HCT116 (cell line): ENCODE measurements around the gene KCNC3. TPM values are rescaled to one million over a fixed set of nuclear protein-coding genes. Genes with fewer than 3 reads are reported as not detected.

Experiments used
- ATAC-seq: fragments of 200-7000 bp; cut with Tn5 transposase; 2 replicates; pipeline ENCODE4 v1.9.1; 2020; ENCODE audit warnings: mild to moderate bottlenecking, moderate library complexity
- BruUV-seq: library from RNA; stranded (reverse); fragments of 400-500 nt; replicated peaks from 2 replicates; lab custom pipeline; 2021; lab: Mats Ljungman, UMichigan
- CTCF ChIA-PET: fragments of 300-600 bp; sonication (Branson Sonifier 250); formaldehyde crosslinking; loops from one replicate; lab custom pipeline; 2021; ENCODE audit warnings: antibody characterized with exemption; lab: Charles Lee
- POLR2A ChIA-PET: fragments of 300-600, 350-600 bp; sonication (Branson Sonifier 250); formaldehyde crosslinking; loops from one replicate; lab custom pipeline; 2021; ENCODE audit warnings: antibody characterized with exemption; lab: Charles Lee
- RAD21 ChIA-PET, 2 experiments: fragments of 300-600 bp; sonication (Branson Sonifier 250); formaldehyde crosslinking; loops; one replicate each; lab custom pipeline; 2023; ENCODE audit warnings: low total read pairs in 2 of 2; ENCODE audit not compliant: uncharacterized antibody in 2 of 2, unreplicated experiment in 2 of 2, low non-redundant PET in 1 of 2; lab: Charles Lee
- DNase-seq: peaks from one replicate; pipeline ENCODE4 v3.0.0-alpha.2; 2010; ENCODE audit warnings: low read depth, low spot score
- H2AFZ ChIP-seq: fragments of 200-600 bp; shearing (Covaris generic), sonication (generic); 2 replicates; pipeline ENCODE4 v1.6.1; 2017; ENCODE audit warnings: low read depth, mixed run types, mixed read lengths, antibody characterized with exemption, low read length; ENCODE audit not compliant: poor library complexity, severe bottlenecking
- H3K27ac ChIP-seq: 2 replicates; pipeline ENCODE4 v1.5.1; 2012; ENCODE audit warnings: low read depth, low read length
- H3K27me3 ChIP-seq: fragments of 200-600 bp; sonication (generic); 2 replicates; pipeline ENCODE4 v1.6.1; 2016; ENCODE audit warnings: mixed run types, low read length, mixed read lengths; ENCODE audit not compliant: insufficient read depth
- H3K36me3 ChIP-seq, 2 experiments: fragments of 200-500 bp in 1 of 2; fragments of 200-600 bp in 1 of 2; sonication (Bioruptor generic) in 1 of 2; sonication (generic) in 1 of 2; 2 replicates each; pipeline versions ENCODE4 v1.5.1 to v1.6.1; 2014 to 2016; ENCODE audit warnings: low read length in 2 of 2, inconsistent platforms in 1 of 2, mixed read lengths in 1 of 2, mixed run types in 1 of 2; ENCODE audit not compliant: insufficient read depth in 2 of 2, control insufficient read depth in 1 of 2
- H3K4me1 ChIP-seq, 2 experiments: fragments of 200-600 bp in 1 of 2; sonication (generic) in 1 of 2; 2 replicates each; pipeline versions ENCODE4 v1.5.1 to v1.6.1; 2012 to 2017; ENCODE audit warnings: low read length in 2 of 2, inconsistent platforms in 1 of 2, mild to moderate bottlenecking in 1 of 2, mixed read lengths in 1 of 2, mixed run types in 1 of 2, moderate library complexity in 1 of 2; ENCODE audit not compliant: insufficient read depth in 2 of 2, control insufficient read depth in 1 of 2
- H3K4me2 ChIP-seq: fragments of 200-600 bp; sonication (generic); 2 replicates; pipeline ENCODE4 v1.6.1; 2017; ENCODE audit warnings: mixed run types, low read length, mixed read lengths
- H3K4me3 ChIP-seq, 2 experiments: fragments of 200-600 bp in 1 of 2; sonication (generic) in 1 of 2; replicated peaks in 1 of 2; 2 replicates each; pipeline ENCODE4 v1.5.1; 2011 to 2016; ENCODE audit warnings: low read length in 2 of 2, control low read depth in 1 of 2, low read depth in 1 of 2, mild to moderate bottlenecking in 1 of 2, mixed read lengths in 1 of 2, mixed run types in 1 of 2
- H3K79me2 ChIP-seq: fragments of 200-600 bp; sonication (generic); 2 replicates; pipeline ENCODE4 v1.6.1; 2017; ENCODE audit warnings: mild to moderate bottlenecking, mixed run types, low read length, moderate library complexity, mixed read lengths; ENCODE audit not compliant: insufficient read depth
- H3K9ac ChIP-seq: fragments of 200-600 bp; sonication (generic); 2 replicates; pipeline ENCODE4 v1.6.1; 2016; ENCODE audit warnings: low read length, mixed read lengths
- H3K9me2 ChIP-seq: fragments of 200-600 bp; sonication (generic), shearing (Covaris generic); 2 replicates; pipeline ENCODE4 v1.6.1; 2017; ENCODE audit warnings: mixed run types, mild to moderate bottlenecking, moderate library complexity; ENCODE audit not compliant: insufficient read depth
- H3K9me3 ChIP-seq, 2 experiments: fragments of 200-500 bp in 1 of 2; fragments of 200-600 bp in 1 of 2; sonication (Bioruptor generic) in 1 of 2; sonication (generic) in 1 of 2; 2 replicates each; pipeline ENCODE4 v1.6.1; 2014 to 2017; ENCODE audit warnings: low read length in 2 of 2, mixed read lengths in 2 of 2, inconsistent platforms in 1 of 2, low read depth in 1 of 2, mild to moderate bottlenecking in 1 of 2, mixed run types in 1 of 2, moderate library complexity in 1 of 2; ENCODE audit not compliant: control insufficient read depth in 1 of 2, insufficient read depth in 1 of 2
- H4K20me1 ChIP-seq: fragments of 200-600 bp; sonication (generic), shearing (Covaris generic); 2 replicates; pipeline ENCODE4 v1.6.1; 2017; ENCODE audit warnings: mixed run types, mild to moderate bottlenecking, moderate library complexity; ENCODE audit not compliant: insufficient read depth
- CEBPB ChIP-seq: IDR thresholded peaks from 2 replicates; pipeline ENCODE4 v1.6.1; 2012; ENCODE audit warnings: low read depth
- EGR1 ChIP-seq: IDR thresholded peaks from 2 replicates; pipeline ENCODE4 v1.6.1; 2012; ENCODE audit warnings: low read depth
- ELF1 ChIP-seq: IDR thresholded peaks from 2 replicates; pipeline ENCODE4 v1.6.1; 2012; ENCODE audit warnings: low read depth, borderline replicate concordance
- POLR2A ChIP-seq: IDR thresholded peaks from 2 replicates; pipeline ENCODE4 v1.7.0; 2011; ENCODE audit warnings: borderline replicate concordance; ENCODE audit not compliant: insufficient read depth, insufficient read length; ENCODE audit errors: extremely low read depth
- POLR2AphosphoS5 ChIP-seq: IDR thresholded peaks from 2 replicates; pipeline ENCODE4 v1.6.1; 2011; ENCODE audit warnings: mild to moderate bottlenecking, low read depth, low read length, moderate library complexity
- RAD21 ChIP-seq: IDR thresholded peaks from 2 replicates; pipeline ENCODE4 v1.6.1; 2012; ENCODE audit warnings: low read depth, mild to moderate bottlenecking
- SP1 ChIP-seq: IDR thresholded peaks from 2 replicates; pipeline ENCODE4 v1.6.1; 2012; ENCODE audit warnings: low read depth
- YY1 ChIP-seq: IDR thresholded peaks from 2 replicates; pipeline ENCODE4 v1.6.1; 2011; ENCODE audit warnings: low read length, low read depth, moderate library complexity, mild to moderate bottlenecking; ENCODE audit not compliant: insufficient replicate concordance; ENCODE audit errors: extremely low read depth
- ZNF274 ChIP-seq: fragments of 200-500 bp; sonication (Bioruptor generic); IDR thresholded peaks from 2 replicates; pipeline ENCODE4 v1.6.1; 2014; ENCODE audit warnings: mild to moderate bottlenecking, low read depth, low read length, inconsistent platforms
- intact Hi-C: fragments of 100-400 bp; cut with micrococcal nuclease; formaldehyde crosslinking; loops from 2 replicates; pipeline ENCODE4 v1.10.0; 2022
- total RNA-seq: library from RNA; stranded (reverse); gene quantifications from one replicate; pipeline ENCODE4 v1.2.1, GENCODE V29; 2021; ENCODE audit not compliant: unreplicated experiment
- TF ChIP-seq, protein P1 (sequence below), 3 experiments: fragments of 200-600 bp in 1 of 3; sonication (generic) in 1 of 3; IDR thresholded peaks in 2 of 3; conservative IDR thresholded peaks in 1 of 3; 2 replicates each; pipeline ENCODE4 v1.5.1; 2012 to 2017; ENCODE audit warnings: low read depth in 2 of 3, low read length in 2 of 3, antibody characterized with exemption in 1 of 3, borderline replicate concordance in 1 of 3, control low read depth in 1 of 3, mild to moderate bottlenecking in 1 of 3, mixed read lengths in 1 of 3, mixed run types in 1 of 3, moderate library complexity in 1 of 3; ENCODE audit not compliant: insufficient read depth in 1 of 3
- TF ChIP-seq, protein P2 (sequence below): IDR thresholded peaks from 2 replicates; pipeline ENCODE4 v1.6.1; 2012; ENCODE audit warnings: low read depth
- TF ChIP-seq, protein P3 (sequence below): IDR thresholded peaks from 2 replicates; pipeline ENCODE4 v1.6.1; 2012

Gene KCNC3
- total RNA-seq, 1 experiment from 2014 or later: 6.9 TPM

DNA sequence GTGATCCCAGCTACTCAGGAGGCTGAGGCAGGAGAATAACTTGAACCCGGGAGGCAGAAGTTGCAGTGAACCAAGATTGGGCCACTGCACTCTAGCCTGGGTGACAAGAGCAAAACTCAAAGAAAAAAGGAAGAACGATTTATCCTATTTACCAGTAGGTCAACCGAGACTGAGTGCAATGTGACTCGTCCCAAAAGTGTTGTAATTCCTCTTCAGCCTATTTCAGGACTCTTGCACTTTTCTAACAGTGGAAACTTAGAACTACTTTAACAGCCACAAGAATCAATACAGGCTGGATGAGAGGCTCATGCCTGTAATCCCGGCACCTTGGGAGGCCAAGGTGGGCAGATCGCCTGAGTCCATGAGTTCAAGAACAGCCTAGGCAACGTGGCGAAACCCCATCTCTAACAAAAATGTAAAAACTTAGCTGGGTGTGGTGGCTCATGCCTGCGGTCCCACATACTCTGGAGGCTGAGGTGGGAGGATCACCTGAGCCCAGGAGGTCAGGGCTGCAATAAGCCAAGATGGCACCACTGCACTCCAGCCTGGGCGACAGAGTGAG lies 42.8 kb upstream of the KCNC3 start (continued):
- TF ChIP-seq CEBPB (no peak), ZNF274 (no peak)

DNA sequence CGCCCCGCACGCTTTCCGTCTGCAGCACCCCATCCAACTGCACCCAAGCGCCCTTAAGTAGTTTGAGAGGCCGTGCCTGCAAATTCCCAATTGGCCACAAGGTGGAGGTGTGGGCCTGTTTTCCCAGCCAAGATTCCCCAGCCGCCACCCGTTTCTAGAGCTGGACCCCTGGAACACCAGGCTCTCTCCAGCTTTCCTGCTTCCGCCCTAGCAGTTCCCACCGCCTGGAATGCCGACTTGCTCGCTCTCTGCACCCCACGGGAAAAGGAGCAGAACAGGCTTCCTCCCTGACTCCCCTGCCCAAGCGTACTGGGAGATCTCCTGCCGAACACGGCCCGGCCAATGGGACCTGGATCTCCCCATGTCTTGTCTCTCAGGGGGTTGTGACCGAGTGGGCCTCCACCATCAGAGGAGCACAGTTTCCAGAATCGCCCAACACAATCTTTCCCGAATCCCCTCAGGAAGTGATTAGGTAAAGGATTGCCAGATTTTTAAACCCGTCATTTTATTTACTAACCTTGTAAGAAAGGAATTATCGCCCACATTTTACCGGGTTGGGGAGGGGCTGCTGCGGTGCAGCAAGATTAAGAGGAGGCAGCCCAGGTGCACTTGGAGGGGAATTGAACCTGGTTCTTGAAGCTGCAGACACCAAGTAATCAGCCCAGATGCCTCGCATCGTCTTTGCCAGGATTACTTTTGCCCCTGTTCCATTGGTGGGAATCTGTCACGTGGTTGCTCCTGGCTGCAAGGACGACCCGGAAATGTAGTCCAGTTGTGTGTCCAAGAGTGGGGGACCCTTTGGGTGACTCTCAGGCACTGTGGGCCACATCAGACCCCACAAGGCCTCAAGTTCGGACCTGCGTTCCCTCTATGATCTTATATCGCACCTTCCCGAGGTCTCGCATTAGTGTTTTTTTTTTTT lies 39.7 kb upstream of the KCNC3 start:
- intact Hi-C loops: loop anchor here (1.0 to 10.0 kb wide), 7 partner anchors 46 to 726 kb away; no protein-coding TSS in a partner anchor
- Histone ChIP-seq H3K4me1 (peaks cover 3 to 16% of the 10 kb centered on the region in 2 experiments; a peak in 3 of 4 replicates), H3K9ac (peak overlapping the region; percentile 77), H3K79me2 (no peaks in the 10 kb centered on the region), H3K4me3 (peak overlapping the region; percentile 67 to 74), H3K4me2 (peak overlapping the region; percentile 99), H3K9me2 (no peaks in the 10 kb centered on the region), H3K36me3 (no peaks in the 10 kb centered on the region), H3K27ac (peak overlapping the region; percentile 67), H3K27me3 (no peaks in the 10 kb centered on the region), H3K9me3 (no peaks in the 10 kb centered on the region), H2AFZ (peak overlapping the region; percentile 92), H4K20me1 (no peaks in the 10 kb centered on the region)
- ChIA-PET POLR2A (interaction anchor here (0.7 to 0.9 kb wide), 2 partner anchors 92 to 110 kb away, joined by 3 to 4 read pairs; no protein-coding TSS in a partner anchor), CTCF (interaction anchor here (0.6 to 1.5 kb wide), 17 partner anchors 8 to 415 kb away, joined by 3 to 13 read pairs (median 4); partner anchors contain the start of genes JOSD2 and KCNC3), RAD21 (interaction anchor here in 1 of 2 experiments (1.0 kb wide), 1 partner anchor 92 kb away, joined by 3 read pairs; no protein-coding TSS in a partner anchor)
- peak; percentile 91 for ATAC-seq
- peak; percentile 74 for DNase-seq
- TSS peak; percentile 83 for BruUV-seq
- TF ChIP-seq POLR2A (peak; percentile 67), EGR1 (no peak), YY1 (peak; percentile 3), RAD21 (peak; percentile 92), SP1 (0 out of 2 replicates have a peak, but pooled peaks have one; percentile 25), POLR2AphosphoS5 (peak; percentile 60), CEBPB (no peak), ELF1 (peak; percentile 55; the same call in 1 of the 2 replicates)
- TF ChIP-seq, protein P1, sequence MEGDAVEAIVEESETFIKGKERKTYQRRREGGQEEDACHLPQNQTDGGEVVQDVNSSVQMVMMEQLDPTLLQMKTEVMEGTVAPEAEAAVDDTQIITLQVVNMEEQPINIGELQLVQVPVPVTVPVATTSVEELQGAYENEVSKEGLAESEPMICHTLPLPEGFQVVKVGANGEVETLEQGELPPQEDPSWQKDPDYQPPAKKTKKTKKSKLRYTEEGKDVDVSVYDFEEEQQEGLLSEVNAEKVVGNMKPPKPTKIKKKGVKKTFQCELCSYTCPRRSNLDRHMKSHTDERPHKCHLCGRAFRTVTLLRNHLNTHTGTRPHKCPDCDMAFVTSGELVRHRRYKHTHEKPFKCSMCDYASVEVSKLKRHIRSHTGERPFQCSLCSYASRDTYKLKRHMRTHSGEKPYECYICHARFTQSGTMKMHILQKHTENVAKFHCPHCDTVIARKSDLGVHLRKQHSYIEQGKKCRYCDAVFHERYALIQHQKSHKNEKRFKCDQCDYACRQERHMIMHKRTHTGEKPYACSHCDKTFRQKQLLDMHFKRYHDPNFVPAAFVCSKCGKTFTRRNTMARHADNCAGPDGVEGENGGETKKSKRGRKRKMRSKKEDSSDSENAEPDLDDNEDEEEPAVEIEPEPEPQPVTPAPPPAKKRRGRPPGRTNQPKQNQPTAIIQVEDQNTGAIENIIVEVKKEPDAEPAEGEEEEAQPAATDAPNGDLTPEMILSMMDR (IDR thresholded peaks at IDR 0.05 in 2 of 3, conservative IDR thresholded peaks at IDR 0.05 in 1 of 3; ENCODE audit: borderline replicate concordance in 1 of 3, insufficient read depth in 1 of 3, low read depth in 2 of 3, low read length in 2 of 3): peak; percentile 79 to 87 (median 80)
- TF ChIP-seq, protein P2, sequence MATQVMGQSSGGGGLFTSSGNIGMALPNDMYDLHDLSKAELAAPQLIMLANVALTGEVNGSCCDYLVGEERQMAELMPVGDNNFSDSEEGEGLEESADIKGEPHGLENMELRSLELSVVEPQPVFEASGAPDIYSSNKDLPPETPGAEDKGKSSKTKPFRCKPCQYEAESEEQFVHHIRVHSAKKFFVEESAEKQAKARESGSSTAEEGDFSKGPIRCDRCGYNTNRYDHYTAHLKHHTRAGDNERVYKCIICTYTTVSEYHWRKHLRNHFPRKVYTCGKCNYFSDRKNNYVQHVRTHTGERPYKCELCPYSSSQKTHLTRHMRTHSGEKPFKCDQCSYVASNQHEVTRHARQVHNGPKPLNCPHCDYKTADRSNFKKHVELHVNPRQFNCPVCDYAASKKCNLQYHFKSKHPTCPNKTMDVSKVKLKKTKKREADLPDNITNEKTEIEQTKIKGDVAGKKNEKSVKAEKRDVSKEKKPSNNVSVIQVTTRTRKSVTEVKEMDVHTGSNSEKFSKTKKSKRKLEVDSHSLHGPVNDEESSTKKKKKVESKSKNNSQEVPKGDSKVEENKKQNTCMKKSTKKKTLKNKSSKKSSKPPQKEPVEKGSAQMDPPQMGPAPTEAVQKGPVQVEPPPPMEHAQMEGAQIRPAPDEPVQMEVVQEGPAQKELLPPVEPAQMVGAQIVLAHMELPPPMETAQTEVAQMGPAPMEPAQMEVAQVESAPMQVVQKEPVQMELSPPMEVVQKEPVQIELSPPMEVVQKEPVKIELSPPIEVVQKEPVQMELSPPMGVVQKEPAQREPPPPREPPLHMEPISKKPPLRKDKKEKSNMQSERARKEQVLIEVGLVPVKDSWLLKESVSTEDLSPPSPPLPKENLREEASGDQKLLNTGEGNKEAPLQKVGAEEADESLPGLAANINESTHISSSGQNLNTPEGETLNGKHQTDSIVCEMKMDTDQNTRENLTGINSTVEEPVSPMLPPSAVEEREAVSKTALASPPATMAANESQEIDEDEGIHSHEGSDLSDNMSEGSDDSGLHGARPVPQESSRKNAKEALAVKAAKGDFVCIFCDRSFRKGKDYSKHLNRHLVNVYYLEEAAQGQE: no peak
- TF ChIP-seq, protein P3, sequence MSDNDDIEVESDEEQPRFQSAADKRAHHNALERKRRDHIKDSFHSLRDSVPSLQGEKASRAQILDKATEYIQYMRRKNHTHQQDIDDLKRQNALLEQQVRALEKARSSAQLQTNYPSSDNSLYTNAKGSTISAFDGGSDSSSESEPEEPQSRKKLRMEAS: 0 out of 2 replicates have a peak, but pooled peaks have one; percentile 58
